Dermis blood vessel endothelial cell (primary cell): ENCODE measurements around the gene HS3ST2. TPM values are rescaled to one million over a fixed set of nuclear protein-coding genes. Genes with fewer than 3 reads are reported as not detected.
"Not testable (repeated sequence)": the region's sequence is repeated elsewhere in the genome, so short reads cannot be mapped to it uniquely, and the experiment has no call there.

Experiments used
- DNase-seq: peaks from one replicate; pipeline ENCODE4 v3.0.0; 2010
- total RNA-seq: library from RNA; depleted of rRNA; stranded (reverse); fragments of >200 nt; gene quantifications from 2 replicates; pipeline ENCODE4 v1.2.3, GENCODE V29; 2014

Gene HS3ST2
- total RNA-seq, 1 donor from 2014 or later: not detected

DNA sequence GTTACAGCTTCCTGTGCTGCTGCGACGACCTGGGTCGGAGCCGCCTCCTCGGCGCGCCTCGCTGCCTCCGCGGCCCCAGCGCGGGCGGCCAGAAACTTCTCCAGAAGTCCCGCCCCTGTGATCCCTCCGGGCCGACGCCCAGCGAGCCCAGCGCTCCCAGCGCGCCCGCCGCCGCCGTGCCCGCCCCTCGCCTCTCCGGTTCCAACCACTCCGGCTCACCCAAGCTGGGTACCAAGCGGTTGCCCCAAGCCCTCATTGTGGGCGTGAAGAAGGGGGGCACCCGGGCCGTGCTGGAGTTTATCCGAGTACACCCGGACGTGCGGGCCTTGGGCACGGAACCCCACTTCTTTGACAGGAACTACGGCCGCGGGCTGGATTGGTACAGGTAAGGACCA lies 746 bp downstream of the HS3ST2 start:
- DNase-seq: no peak

DNA sequence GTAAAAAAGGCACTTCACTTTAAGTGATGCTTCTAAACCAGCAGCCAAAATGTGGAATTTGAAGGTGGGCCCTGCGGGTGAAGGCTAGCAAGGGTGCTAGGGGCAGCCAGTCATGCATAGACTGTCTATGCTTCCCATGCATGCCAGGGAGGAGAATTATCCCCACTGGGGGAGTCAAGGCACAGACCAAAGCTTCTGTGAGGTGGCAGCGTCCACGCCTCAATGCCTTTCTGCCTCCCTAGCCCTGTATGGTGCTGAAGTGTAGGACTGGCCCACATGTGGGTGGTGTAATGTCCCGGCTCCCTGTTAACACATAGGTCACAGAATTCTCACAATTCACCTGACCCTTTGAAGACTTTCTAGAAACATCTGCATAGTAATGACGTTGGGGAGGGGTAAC lies 1.9 kb downstream of the HS3ST2 start:
- DNase-seq: no peak

DNA sequence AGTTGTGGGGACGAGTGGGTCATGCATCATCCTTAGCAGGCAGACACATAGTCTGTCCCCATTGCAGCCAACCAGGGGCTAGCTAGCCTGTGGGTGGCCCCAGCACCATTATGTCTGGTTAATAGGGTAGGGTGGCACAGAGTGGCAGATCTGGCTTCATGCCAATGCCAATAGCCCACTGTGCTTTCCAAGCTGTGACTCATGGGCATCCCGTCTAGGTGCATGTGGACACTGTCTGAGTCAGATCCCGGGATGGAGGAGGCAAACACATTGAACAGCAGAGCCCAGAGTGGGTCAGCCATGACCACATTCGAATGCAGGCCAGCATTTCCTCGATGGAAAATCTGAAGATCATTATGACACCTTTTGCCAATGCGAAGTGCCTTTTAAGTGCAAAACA lies 2.5 kb downstream of the HS3ST2 start:
- DNase-seq: no peak

DNA sequence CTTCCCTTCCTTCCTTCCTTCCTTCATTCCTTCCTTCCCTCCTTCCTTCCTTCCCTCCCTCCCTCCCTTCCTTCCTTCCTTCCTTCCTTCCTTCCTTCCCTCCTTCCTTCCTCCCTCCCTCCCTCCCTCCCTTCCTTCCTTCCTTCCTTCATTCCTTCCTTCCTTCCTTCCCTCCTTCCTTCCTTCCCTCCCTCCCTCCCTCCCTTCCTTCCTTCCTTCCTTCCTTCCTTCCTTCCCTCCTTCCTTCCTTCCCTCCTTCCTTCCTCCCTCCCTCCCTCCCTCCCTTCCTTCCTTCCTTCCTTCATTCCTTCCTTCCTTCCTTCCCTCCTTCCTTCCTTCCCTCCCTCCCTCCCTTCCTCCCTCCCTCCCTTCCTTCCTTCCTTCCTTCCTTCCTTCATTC lies 4.8 kb downstream of the HS3ST2 start:
- DNase-seq: not testable (repeated sequence)

DNA sequence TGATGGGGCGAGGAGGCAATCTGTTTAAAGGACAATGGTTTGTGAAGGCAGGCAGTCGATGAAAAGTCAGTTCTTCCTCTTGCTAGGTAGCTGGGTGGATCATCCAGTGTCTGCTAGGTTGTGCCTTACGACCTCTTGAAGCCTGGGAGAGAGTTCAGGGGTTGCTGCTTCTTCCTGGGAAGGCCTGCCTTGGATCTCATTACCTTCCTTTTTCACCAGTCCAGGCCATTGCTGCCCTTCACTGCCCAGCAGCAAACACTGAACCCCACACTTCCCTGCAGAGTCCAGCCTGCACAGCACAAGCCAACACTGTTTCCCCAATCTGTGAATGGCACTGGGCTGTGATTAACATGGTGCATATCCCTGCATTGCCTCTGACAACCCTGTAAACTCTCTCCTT lies 24.7 kb downstream of the HS3ST2 start:
- no peak for DNase-seq

DNA sequence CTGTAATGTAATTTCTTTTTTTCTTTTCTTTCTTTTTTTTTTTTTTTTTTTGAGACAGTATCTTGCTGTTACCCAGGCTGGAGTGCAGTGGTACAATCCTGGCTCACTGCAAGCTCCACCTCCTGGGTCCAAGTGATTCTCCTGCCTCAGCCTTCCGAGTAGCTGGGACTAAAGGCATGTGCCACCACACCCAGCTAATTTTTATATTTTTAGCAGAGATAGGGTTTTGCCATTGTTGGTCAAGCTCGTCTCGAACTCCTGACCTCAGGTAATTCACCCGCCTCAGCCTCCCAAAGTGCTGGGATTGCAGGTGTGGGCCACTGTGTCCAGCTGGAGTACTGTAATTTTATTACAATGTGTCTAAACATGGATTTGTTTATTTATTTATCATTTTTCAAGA lies 28.1 kb downstream of the HS3ST2 start:
- not testable (repeated sequence) for DNase-seq

DNA sequence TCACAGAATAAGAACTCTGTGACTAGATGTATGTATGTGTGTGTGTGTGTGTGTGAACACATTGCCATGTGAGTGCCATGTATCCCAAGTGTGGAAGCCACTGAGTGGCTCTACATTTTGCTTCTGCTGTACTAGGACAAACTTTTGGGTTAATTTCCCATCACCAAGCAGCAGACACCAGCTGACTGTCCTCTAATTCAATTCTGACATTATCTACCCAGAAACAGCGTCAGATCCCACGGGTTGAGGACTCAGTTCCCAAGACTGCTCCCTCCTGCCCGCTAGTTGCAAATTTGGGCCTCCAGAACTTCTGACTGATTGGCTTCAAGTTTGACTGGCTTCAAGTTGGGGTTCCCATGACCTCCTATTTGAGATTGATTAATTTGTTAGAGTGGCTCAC lies 29.2 kb downstream of the HS3ST2 start:
- no peak for DNase-seq

DNA sequence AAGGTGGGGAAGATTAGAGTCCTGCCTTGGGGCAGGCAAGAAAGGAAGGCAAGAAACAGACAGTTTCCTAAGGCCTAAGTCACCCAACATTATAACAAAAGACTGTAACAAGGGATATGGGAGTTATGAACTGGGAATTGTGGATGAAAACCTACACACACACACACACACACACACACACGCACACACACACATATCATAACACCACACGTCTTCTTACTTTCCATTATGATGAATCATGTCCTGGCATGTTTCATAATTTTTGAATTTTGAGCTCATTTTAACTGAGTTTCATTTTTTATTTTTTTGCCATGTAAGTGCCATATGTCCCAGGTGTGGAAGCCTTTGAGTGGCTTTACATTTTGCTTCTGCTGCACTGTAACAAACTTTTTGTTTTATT lies 29.9 kb downstream of the HS3ST2 start:
- DNase-seq: no peak

DNA sequence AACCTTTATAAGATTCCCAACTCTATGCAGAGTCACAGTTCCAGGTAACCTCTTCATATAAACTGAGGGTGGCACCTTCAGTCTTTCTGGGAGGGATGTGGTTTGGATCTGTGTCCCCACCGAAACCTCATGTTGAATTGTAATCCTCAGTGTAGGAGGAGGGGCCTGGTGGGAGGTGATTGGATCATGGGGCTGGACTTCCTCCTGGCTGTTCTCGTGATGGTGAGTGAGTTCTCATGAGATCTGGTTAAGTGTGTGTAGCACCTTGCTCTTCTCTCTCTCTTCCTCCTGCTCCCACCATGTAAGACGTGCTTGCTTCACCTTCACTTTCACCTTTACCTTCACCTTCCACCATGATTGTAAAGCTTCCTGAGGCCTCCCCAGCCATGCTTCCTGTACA lies 30.5 kb downstream of the HS3ST2 start:
- DNase-seq: no peak

GRCh38 chr16:22847100-22847499 lies 33.1 kb downstream of the HS3ST2 start:
- DNase-seq: no peak

DNA sequence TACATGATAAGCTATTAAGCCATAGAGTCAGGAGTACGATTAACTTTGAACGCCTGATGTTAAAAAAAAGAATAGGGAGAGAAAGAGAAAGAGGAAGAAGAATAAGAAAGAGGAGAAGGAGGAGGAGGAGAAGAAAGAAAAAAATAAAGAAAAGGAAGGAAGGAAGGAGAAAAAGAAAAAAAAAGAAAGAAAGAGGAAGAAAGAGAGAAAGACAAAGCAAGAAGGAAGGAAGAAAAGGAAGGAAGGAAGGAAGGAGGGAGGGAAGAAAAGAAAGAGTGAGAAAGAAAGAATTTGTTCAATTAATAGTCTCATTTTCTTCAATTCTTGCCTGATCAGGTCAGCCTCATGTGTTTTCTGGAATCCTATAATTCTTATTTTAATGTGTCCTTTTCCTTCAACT lies 33.7 kb downstream of the HS3ST2 start:
- DNase-seq: no peak

GRCh38 chr16:22848451-22848850 lies 34.5 kb downstream of the HS3ST2 start:
- DNase-seq: no peak

DNA sequence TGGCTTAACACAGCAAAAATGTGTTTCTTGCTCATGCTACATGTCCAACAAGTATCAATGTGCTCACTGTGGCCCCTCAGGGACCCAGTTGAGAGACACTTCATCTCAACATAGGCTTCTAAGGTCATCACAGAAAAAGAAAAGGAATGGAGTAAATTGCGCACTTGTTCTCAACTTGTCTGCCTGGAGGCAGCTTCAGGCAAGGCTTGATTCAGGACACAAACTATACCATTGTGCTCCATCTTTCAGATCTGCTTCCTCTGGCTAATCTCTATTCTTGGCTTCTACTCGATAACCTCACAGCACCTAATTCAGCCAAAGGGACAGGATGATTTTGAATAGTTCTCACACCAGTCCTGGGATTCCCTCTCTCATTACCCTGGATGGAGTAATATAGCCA lies 35.6 kb downstream of the HS3ST2 start:
- DNase-seq: no peak

GRCh38 chr16:22855231-22855630 lies 41.3 kb downstream of the HS3ST2 start:
- DNase-seq: no peak

DNA sequence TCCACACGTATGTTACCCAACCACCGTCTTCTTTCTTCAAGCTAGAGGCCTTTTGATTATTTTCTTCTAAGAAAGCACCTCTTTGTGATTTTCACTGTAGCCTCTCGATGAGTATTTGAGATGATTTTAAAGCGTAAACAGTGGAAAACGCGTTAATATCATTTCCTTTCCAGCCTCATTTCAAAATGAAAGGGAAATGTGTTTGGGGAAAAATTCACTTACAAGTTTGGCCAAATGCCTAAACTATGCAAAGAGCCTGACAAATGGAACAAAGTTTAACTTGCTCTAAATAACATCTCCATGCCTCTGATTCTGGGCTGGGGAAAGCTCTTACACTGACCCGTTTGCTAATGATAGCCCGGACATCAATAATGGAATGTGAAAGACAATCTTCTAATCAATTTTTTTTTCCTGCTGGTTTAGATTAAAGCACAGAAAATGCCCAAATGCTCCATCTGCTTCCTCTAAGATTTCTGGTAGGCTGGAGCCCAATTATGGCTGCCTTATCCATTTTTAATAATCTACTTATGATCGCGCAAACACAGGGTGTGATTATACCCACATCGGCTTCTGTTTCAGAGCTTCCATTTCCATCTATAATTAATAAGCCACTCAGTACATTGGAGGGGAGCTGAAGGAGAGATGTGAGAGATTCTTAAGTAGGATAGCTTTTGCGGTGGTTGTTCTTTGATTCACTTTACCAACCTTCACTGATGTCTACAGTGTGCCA lies 43.5 kb downstream of the HS3ST2 start:
- no peak for DNase-seq

GRCh38 chr16:22859925-22860324 lies 46.0 kb downstream of the HS3ST2 start:
- no peak for DNase-seq

DNA sequence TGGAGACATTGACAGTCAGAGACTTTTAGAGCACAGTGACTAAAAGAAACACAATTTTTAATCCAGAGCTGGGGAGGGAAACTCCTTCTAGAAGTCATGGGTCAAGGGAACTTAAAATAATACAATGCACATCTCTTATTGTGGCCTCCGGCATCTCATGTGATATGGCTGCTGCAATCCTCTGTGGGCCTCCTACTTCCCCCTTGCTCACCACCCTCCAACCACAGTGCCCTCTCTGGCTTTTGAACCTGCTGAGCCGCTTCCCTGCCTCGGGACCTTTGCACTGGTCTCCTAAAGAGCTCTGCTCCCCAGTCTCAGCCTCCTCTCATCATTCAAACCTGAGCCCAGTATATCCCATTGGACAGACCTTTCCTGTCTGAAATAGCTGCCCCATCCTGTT lies 47.6 kb downstream of the HS3ST2 start:
- DNase-seq: no peak

- no peak for DNase-seq
These were observed 48.1 kb downstream of the HS3ST2 start for GRCh38 chr16:22862046-22862445.

- no peak for DNase-seq
These were observed 50.4 kb downstream of the HS3ST2 start for GRCh38 chr16:22864375-22864774.

GRCh38 chr16:22868593-22869224 lies 54.7 kb downstream of the HS3ST2 start:
- no peak for DNase-seq

GRCh38 chr16:22871861-22872260 lies 57.9 kb downstream of the HS3ST2 start:
- DNase-seq: no peak

DNA sequence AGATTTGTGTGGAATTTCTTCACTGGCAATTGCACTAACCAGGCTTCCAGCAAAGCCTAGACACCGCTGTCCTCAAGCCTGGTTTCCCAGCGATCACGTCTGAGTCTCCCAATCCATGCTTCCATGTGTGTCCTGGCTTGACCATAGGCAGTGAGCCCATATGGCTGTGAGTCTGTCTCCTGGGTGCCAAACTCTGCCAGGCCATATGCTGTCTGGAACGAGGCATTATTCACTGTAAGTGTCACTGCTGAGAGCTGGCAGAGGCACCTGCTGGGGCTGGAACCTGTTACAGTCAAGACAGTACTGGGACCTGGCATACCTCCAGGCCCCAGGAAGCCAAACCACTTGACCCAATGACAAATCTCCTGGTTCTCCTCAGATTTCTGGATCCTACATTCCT lies 60.4 kb downstream of the HS3ST2 start:
- DNase-seq: no peak

GRCh38 chr16:22878955-22879354 lies 65.0 kb downstream of the HS3ST2 start:
- no peak for DNase-seq

DNA sequence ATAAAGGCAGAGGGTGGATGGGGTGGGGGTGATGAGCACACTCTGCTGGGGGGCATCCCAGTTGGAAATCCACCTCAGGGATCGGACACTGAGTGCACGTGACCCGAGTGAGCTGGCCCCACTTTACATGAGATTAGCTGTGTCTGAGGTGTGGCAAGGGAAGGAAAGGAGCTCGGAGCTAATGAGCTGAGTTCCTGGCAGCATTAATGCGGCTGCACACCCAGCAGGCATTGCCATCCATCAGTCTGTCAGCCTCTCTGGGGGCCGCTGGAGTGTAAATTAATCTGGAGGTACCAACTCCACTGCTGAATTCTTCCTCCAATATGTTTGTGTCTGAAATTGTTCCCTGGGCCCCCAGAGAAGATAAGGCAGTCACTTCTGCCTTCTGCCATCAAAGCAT lies 65.5 kb downstream of the HS3ST2 start:
- no peak for DNase-seq

DNA sequence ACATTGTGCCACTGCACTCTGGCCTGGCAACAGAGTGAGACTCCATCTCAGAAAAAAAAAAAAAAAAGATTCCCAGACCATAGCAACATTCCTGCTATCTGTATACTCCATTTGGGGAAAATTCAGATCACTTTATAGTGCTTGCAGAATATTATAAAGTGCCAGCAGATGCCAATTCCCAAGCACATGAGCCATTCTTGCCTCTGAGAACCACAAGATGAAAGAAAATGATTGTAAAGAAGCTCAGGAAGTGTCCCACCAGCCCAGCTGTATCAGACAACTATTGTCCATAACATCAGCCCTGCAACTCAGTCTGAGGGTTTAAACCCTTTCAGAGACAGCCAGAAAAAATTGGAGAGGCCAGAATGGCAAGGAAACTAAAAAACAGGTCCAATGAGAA lies 69.0 kb downstream of the HS3ST2 start:
- no peak for DNase-seq
